Activated naive CD8-positive, alpha-beta T cell (primary cell): ENCODE measurements around the gene LETMD1.

Experiments
- H3K27ac Mint-ChIP-seq: one replicate; pipeline ENCODE4 v1.8.0; 2021; ENCODE audit warnings: mixed read lengths
- H3K27me3 Mint-ChIP-seq: one replicate; pipeline ENCODE4 v1.8.0; 2021; ENCODE audit warnings: mixed read lengths
- H3K36me3 Mint-ChIP-seq: one replicate; pipeline ENCODE4 v1.8.0; 2021; ENCODE audit warnings: mixed read lengths
- H3K4me1 Mint-ChIP-seq: one replicate; pipeline ENCODE4 v1.8.0; 2021; ENCODE audit warnings: low read depth, mixed read lengths
- H3K4me3 Mint-ChIP-seq: one replicate; pipeline ENCODE4 v1.8.0; 2021; ENCODE audit warnings: mild to moderate bottlenecking, mixed read lengths
- H3K9me3 Mint-ChIP-seq: one replicate; pipeline ENCODE4 v1.8.0; 2021; ENCODE audit warnings: low read depth, mixed read lengths

The LETMD1 gene

GRCh38 chr12:51080136-51080535 is 32.0 kb downstream of the LETMD1 start:
- Mint-ChIP-seq H3K4me1 (peaks cover 54% of the 10 kb centered on the region), H3K27me3 (no peaks in the 10 kb centered on the region), H3K36me3 (no peaks in the 10 kb centered on the region), H3K4me3 (no peak overlapping the region), H3K9me3 (no peaks in the 10 kb centered on the region), H3K27ac (no peak overlapping the region)

- Mint-ChIP-seq H3K27me3 (no peaks in the 10 kb centered on the region), H3K27ac (no peak overlapping the region), H3K36me3 (no peaks in the 10 kb centered on the region), H3K9me3 (no peaks in the 10 kb centered on the region), H3K4me3 (peak overlapping the region; percentile 97), H3K4me1 (peaks cover 49% of the 10 kb centered on the region)
Measured at GRCh38 chr12:51081421-51081820, 33.3 kb downstream of the LETMD1 start.

- H3K4me1 Mint-ChIP-seq, result peaks cover 43% of the 10 kb centered on the region
Measured at GRCh38 chr12:51082561-51083125, 34.5 kb downstream of the LETMD1 start.

DNA sequence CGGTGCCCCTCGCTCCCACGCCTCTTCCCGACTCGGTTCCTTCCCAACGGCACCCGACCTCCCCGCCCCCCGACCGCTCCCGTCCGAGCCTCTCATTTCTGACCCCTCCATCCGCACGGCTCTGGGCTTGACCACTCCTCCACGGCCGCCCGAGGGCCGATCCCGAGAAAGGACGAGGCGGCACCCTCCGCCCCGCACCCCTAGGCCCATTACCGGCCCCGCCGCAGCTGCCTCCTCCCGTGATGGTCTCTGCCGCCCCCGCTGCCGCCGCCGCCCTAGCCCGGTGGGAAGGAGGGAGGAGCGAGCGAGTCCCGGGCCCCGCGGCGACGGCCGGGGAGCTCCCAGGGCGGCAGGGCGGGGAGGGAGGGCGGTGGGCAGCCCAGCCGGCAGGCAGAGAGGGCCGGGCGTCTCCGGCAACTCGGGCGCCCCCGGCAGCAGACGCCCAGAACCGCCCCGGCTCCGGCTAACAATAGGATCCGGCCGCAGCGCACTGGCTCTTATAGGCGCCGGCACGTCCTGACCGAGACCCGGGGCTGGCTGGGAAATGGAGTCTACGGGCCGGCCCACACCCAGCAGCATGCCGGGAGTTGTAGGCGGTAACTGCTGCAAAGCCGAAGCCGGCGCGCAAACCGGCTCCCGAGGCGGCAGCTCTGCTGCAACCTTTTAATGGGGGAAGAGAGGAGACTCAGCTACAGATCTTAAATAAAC is 35.2 kb downstream of the LETMD1 start, which contains the start of gene CSRNP2:
TSS of gene CSRNP2 (minus strand) at position 471 of the 708 bp plus-strand sequence. CDS start 7,035 bp downstream, outside the sequence.
- peak within 1 kb of the TSS; percentile 93 for H3K27ac Mint-ChIP-seq
- no peaks in the 10 kb centered on the region for H3K36me3 Mint-ChIP-seq
- H3K27me3 Mint-ChIP-seq, result no peaks in the 10 kb centered on the region
- H3K4me1 Mint-ChIP-seq, result peaks cover 42% of the 10 kb centered on the region
- peak within 1 kb of the TSS; percentile 97 for H3K4me3 Mint-ChIP-seq
- H3K9me3 Mint-ChIP-seq, result no peaks in the 10 kb centered on the region

More at GRCh38 chr12:51082561-51083125, 34.5 kb downstream of the LETMD1 start:
- peak overlapping the region; percentile 93 for H3K27ac Mint-ChIP-seq
- no peaks in the 10 kb centered on the region for H3K9me3 Mint-ChIP-seq
- H3K4me3 Mint-ChIP-seq, result peak overlapping the region; percentile 97
- H3K27me3 Mint-ChIP-seq, result no peaks in the 10 kb centered on the region
- no peaks in the 10 kb centered on the region for H3K36me3 Mint-ChIP-seq

- Mint-ChIP-seq H3K4me3 (no peak overlapping the region), H3K9me3 (no peaks in the 10 kb centered on the region), H3K27me3 (no peaks in the 10 kb centered on the region), H3K36me3 (no peaks in the 10 kb centered on the region), H3K4me1 (peaks cover 29% of the 10 kb centered on the region), H3K27ac (no peak overlapping the region)
Measured at GRCh38 chr12:51085757-51086156, 37.6 kb downstream of the LETMD1 start.

- Mint-ChIP-seq H3K27me3 (no peaks in the 10 kb centered on the region), H3K9me3 (no peaks in the 10 kb centered on the region), H3K27ac (no peak overlapping the region), H3K36me3 (no peaks in the 10 kb centered on the region), H3K4me3 (no peak overlapping the region), H3K4me1 (peaks cover 20% of the 10 kb centered on the region)
Measured at GRCh38 chr12:51086933-51087332, 38.8 kb downstream of the LETMD1 start.

GRCh38 chr12:51087818-51088217 is 39.7 kb downstream of the LETMD1 start:
- Mint-ChIP-seq H3K9me3 (no peaks in the 10 kb centered on the region), H3K4me1 (peaks cover 11% of the 10 kb centered on the region), H3K4me3 (no peak overlapping the region), H3K36me3 (no peaks in the 10 kb centered on the region), H3K27me3 (no peaks in the 10 kb centered on the region), H3K27ac (peak overlapping the region; percentile 58)

DNA sequence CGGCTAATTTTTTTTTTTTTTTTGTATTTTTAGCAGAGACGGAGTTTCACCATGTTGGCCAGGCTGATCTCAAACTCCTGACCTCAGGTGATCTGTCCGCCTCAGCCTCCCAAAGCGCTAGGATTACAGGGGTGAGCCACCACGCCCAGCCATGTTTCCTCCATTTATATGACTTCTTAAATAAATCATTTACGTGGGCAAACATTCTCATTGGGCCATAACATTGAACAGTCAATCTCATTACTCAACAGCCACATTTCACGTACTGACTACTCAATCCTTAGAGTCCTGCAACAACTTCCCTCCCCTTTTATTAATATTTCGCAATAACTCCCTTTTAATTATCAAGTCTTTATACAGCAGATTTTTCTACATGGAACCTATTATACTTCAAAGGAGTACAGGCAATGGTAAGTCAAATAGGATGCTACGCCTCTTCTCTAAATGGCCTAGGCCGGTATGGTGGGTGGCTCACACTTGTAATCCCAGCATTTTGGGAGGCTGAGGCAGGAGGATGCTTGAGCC is 42.6 kb downstream of the LETMD1 start:
- H3K27me3 Mint-ChIP-seq, result no peaks in the 10 kb centered on the region
- peaks cover 6% of the 10 kb centered on the region for H3K4me1 Mint-ChIP-seq
- no peaks in the 10 kb centered on the region for H3K9me3 Mint-ChIP-seq
- peaks cover under 1% of the 10 kb centered on the region for H3K36me3 Mint-ChIP-seq
- H3K4me3 Mint-ChIP-seq, result no peak overlapping the region
- H3K27ac Mint-ChIP-seq, result no peak overlapping the region

GRCh38 chr12:51098611-51099010 is 50.5 kb downstream of the LETMD1 start:
- Mint-ChIP-seq H3K36me3 (peaks cover 2% of the 10 kb centered on the region), H3K9me3 (no peaks in the 10 kb centered on the region), H3K4me3 (no peak overlapping the region), H3K27ac (peak overlapping the region; percentile 58), H3K4me1 (no peaks in the 10 kb centered on the region), H3K27me3 (no peaks in the 10 kb centered on the region)

GRCh38 chr12:51103977-51104376 is 55.9 kb downstream of the LETMD1 start:
- Mint-ChIP-seq H3K9me3 (no peaks in the 10 kb centered on the region), H3K4me3 (no peak overlapping the region), H3K4me1 (no peaks in the 10 kb centered on the region), H3K36me3 (peaks cover 5% of the 10 kb centered on the region), H3K27me3 (no peaks in the 10 kb centered on the region), H3K27ac (no peak overlapping the region)

DNA sequence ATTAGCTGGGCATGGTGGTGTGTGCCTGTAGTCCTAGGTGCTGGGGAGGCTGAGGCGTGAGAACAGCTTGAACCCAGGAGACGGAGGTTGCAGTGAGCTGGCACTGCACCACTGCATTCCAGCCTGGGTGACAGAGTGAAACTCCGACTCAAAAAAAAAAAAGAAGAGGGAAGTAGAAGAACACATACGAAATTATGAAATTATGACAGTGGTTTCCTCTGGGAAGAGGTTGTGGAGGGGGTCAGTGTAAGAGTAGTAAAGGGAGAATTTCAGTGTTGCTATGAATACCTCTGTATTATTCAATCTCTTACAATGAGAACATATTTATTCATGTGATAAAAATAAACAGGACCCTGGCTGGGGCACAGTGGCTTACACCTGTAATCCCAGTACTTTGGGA is 60.0 kb downstream of the LETMD1 start:
- no peak overlapping the region for H3K4me3 Mint-ChIP-seq
- no peak overlapping the region for H3K27ac Mint-ChIP-seq
- H3K4me1 Mint-ChIP-seq, result no peaks in the 10 kb centered on the region
- H3K9me3 Mint-ChIP-seq, result no peaks in the 10 kb centered on the region
- H3K27me3 Mint-ChIP-seq, result no peaks in the 10 kb centered on the region
- peaks cover 8% of the 10 kb centered on the region for H3K36me3 Mint-ChIP-seq
